ENCODE measurements around the gene ZBTB7C.

Gene ZBTB7C

GRCh38 chr18:48407358-48407757, 1.8 kb downstream of the ZBTB7C start:
- no peak overlapping the region for H3K4me3 ChIP-seq (replicated peaks; ENCODE audit: low read depth, low read length)
- TF ChIP-seq, protein P1, sequence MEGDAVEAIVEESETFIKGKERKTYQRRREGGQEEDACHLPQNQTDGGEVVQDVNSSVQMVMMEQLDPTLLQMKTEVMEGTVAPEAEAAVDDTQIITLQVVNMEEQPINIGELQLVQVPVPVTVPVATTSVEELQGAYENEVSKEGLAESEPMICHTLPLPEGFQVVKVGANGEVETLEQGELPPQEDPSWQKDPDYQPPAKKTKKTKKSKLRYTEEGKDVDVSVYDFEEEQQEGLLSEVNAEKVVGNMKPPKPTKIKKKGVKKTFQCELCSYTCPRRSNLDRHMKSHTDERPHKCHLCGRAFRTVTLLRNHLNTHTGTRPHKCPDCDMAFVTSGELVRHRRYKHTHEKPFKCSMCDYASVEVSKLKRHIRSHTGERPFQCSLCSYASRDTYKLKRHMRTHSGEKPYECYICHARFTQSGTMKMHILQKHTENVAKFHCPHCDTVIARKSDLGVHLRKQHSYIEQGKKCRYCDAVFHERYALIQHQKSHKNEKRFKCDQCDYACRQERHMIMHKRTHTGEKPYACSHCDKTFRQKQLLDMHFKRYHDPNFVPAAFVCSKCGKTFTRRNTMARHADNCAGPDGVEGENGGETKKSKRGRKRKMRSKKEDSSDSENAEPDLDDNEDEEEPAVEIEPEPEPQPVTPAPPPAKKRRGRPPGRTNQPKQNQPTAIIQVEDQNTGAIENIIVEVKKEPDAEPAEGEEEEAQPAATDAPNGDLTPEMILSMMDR (IDR thresholded peaks at IDR 0.05; ENCODE audit: low read length, missing control alignments): no peak
- no peak for DNase-seq (ENCODE audit: low read depth)

GRCh38 chr18:48405978-48406377, 3.2 kb downstream of the ZBTB7C start:
- no peak overlapping the region for H3K4me3 ChIP-seq (replicated peaks; ENCODE audit: low read depth, low read length)
- TF ChIP-seq, protein P1 (IDR thresholded peaks at IDR 0.05; ENCODE audit: low read length, missing control alignments): no peak
- no peak for DNase-seq (ENCODE audit: low read depth)

GRCh38 chr18:48404716-48405507, 4.3 kb downstream of the ZBTB7C start:
- no peak overlapping the region for H3K4me3 ChIP-seq (replicated peaks; ENCODE audit: low read depth, low read length)
- TF ChIP-seq, protein P1 (IDR thresholded peaks at IDR 0.05; ENCODE audit: low read length, missing control alignments): no peak
- no peak for DNase-seq (ENCODE audit: low read depth)

DNA sequence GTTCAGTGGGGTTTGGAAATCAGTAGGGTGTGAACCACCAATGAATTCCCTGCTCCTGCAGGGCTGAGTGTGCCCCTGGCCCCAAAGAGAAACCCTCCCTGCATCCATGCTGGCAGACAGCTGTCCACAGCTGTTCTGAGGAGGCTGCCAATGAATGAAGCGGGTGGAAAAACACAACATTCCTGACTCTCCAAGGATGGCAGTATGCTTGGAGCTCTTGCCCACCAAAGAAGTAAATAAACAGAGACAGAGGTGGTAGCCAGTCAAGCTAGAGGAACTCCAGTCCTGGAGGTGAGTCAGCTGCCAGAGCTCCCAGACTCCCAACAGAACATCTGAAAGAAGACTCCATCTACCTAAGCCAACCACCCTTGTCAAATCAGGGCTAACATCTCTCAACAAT, 6.2 kb downstream of the ZBTB7C start:
- no peak for DNase-seq (ENCODE audit: low read depth)
- TF ChIP-seq, protein P1 (IDR thresholded peaks at IDR 0.05; ENCODE audit: low read length, missing control alignments): no peak
- H3K4me3 ChIP-seq (replicated peaks; ENCODE audit: low read depth, low read length): no peak overlapping the region

DNA sequence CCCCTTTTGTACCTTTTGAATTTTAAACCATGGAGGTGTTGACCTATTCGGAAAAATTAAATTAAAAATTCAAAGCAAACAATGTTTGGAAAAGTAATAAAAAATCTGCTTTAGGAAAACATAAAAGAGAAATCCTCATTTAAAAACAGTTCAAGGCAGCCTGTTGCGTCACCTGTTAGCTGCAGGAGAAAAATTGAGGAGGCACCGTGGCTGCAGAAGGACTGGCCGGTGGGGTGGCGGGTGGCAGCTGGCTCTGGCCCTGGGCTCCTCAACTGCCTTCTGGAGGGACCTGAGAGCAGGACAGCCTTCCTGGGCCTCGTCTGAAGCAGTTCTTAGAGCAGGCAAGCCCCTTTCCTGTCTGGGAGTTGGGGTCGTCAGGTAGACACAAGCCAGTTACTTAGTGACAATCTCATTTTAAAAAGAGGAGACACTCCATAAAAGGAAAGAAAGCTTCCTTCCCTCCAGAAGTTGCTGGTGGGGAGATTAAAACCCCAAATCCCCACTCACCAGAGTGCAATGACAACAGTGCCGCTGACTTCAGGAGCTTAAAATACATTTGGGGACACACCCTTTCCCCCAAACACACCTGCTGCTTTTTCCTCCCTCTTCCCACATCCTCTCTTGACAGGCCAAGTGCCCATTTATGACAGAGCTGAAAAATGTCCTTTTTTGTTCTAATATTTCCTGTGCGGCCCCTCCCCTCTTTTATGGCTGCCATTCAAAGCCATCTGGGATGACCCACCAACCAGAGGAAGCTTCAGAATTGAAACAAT, 9.7 kb downstream of the ZBTB7C start:
- TF ChIP-seq, protein P1 (IDR thresholded peaks at IDR 0.05; ENCODE audit: low read length, missing control alignments): no peak
- no peak overlapping the region for H3K4me3 ChIP-seq (replicated peaks; ENCODE audit: low read depth, low read length)
- no peak for DNase-seq (ENCODE audit: low read depth)

DNA sequence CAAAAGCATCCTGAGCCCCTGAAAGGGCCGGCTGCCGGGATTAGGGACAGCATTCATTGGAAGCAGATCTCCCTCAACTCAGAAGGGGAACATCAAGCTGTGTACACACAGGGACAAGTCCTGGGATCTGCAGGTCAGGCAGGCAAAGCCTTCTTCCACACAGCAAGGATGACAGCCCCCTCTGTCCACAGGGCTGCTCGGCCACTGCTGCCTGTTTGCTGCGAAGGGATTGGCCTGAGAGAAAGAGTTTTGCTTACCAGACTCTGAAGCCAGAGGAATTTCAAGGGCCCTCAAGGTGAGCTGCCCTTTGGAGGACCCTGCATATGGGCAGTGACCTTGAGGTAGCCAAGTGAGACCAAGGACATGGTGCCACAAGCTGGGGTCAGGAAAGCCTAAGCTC, 11.1 kb downstream of the ZBTB7C start:
- DNase-seq (ENCODE audit: low read depth): no peak
- no peak overlapping the region for H3K4me3 ChIP-seq (replicated peaks; ENCODE audit: low read depth, low read length)
- TF ChIP-seq, protein P1 (IDR thresholded peaks at IDR 0.05; ENCODE audit: low read length, missing control alignments): no peak

Measured in fibroblast of pulmonary artery (primary cell).